CD14-positive monocyte (primary cell): ENCODE results near the gene ZNF528. TPM values are rescaled to one million over a fixed set of nuclear protein-coding genes. Genes with fewer than 3 reads are reported as not detected.

Experiments used
- DNase-seq, 3 donors: peaks; one replicate each; pipeline ENCODE4 v3.0.0-alpha.2; 2011 to 2022
- H2AFZ ChIP-seq: 2 replicates; pipeline ENCODE4 v1.6.0; 2012; ENCODE audit warnings: mild to moderate bottlenecking, low read depth, low read length, inconsistent platforms; ENCODE audit not compliant: insufficient read depth, poor library complexity, severe bottlenecking
- H3K27ac ChIP-seq, 2 donors: 1 replicate in 1 of 2; 2 replicates in 1 of 2; pipeline ENCODE4 v1.5.1; 2012 to 2013; ENCODE audit warnings: low read length in 2 of 2, control low read depth in 1 of 2, inconsistent platforms in 1 of 2, low read depth in 1 of 2, mild to moderate bottlenecking in 1 of 2
- H3K27me3 ChIP-seq, 2 donors: one replicate each; pipeline versions ENCODE4 v1.6.0 to v1.6.1; 2011 to 2013; ENCODE audit warnings: low read length in 2 of 2; ENCODE audit not compliant: control insufficient read depth in 2 of 2, insufficient read depth in 2 of 2
- H3K36me3 ChIP-seq, 2 donors: replicated peaks in 1 of 2; 1 replicate in 1 of 2; 2 replicates in 1 of 2; pipeline versions ENCODE4 v1.5.1 to v1.6.1; 2012 to 2013; ENCODE audit warnings: low read length in 2 of 2, control low read depth in 1 of 2, inconsistent platforms in 1 of 2, mild to moderate bottlenecking in 1 of 2; ENCODE audit not compliant: insufficient read depth in 2 of 2, control insufficient read depth in 1 of 2
- H3K4me1 ChIP-seq, 2 donors: 1 replicate in 1 of 2; 2 replicates in 1 of 2; pipeline versions ENCODE4 v1.5.1 to v1.6.1; 2012 to 2013; ENCODE audit warnings: low read length in 2 of 2, control low read depth in 1 of 2, inconsistent platforms in 1 of 2, mild to moderate bottlenecking in 1 of 2, moderate library complexity in 1 of 2; ENCODE audit not compliant: insufficient read depth in 2 of 2, control insufficient read depth in 1 of 2
- H3K4me2 ChIP-seq: replicated peaks from 2 replicates; pipeline ENCODE3; 2012; ENCODE audit warnings: low read length, moderate library complexity, mild to moderate bottlenecking; ENCODE audit not compliant: poor library complexity, severe bottlenecking; ENCODE audit errors: extremely low read depth
- H3K4me3 ChIP-seq, 3 experiments: fragments of 200-600 bp in 1 of 3; sonication (generic) in 1 of 3; replicated peaks in 1 of 3; 1 replicate in 2 of 3; 2 replicates in 1 of 3; pipeline ENCODE4 v1.5.1; 2011 to 2013; ENCODE audit warnings: low read length in 3 of 3, mild to moderate bottlenecking in 3 of 3, control low read depth in 2 of 3, low read depth in 2 of 3, inconsistent platforms in 1 of 3, moderate library complexity in 1 of 3
- H3K79me2 ChIP-seq: 2 replicates; pipeline ENCODE4 v1.6.0; 2012; ENCODE audit warnings: mild to moderate bottlenecking, control low read depth, inconsistent platforms, low read length, moderate library complexity; ENCODE audit not compliant: insufficient read depth
- H3K9ac ChIP-seq: 2 replicates; pipeline ENCODE4 v1.6.0; 2017; ENCODE audit warnings: low read length, mild to moderate bottlenecking; ENCODE audit not compliant: insufficient read depth, poor library complexity, severe bottlenecking
- H3K9me3 ChIP-seq, 2 donors: replicated peaks in 1 of 2; 1 replicate in 1 of 2; 2 replicates in 1 of 2; pipeline versions ENCODE4 v1.5.1 to v1.6.1; 2012 to 2013; ENCODE audit warnings: low read length in 2 of 2, control low read depth in 1 of 2; ENCODE audit not compliant: control insufficient read depth in 1 of 2, insufficient read depth in 1 of 2
- H4K20me1 ChIP-seq: 2 replicates; pipeline ENCODE4 v1.6.0; 2012; ENCODE audit warnings: mild to moderate bottlenecking, low read length, control low read depth, moderate library complexity; ENCODE audit not compliant: insufficient read depth
- H3K27ac Mint-ChIP-seq, 7 donors: one replicate each; pipeline ENCODE4 v1.8.0; 2020; ENCODE audit warnings: mild to moderate bottlenecking in 7 of 7, mixed read lengths in 7 of 7, moderate library complexity in 6 of 7, inconsistent platforms in 2 of 7
- H3K27me3 Mint-ChIP-seq, 3 donors: one replicate each; pipeline ENCODE4 v1.8.0; 2021 to 2022; ENCODE audit warnings: low read depth in 3 of 3, mild to moderate bottlenecking in 3 of 3, mixed read lengths in 3 of 3, moderate library complexity in 3 of 3, inconsistent platforms in 1 of 3
- H3K36me3 Mint-ChIP-seq, 2 donors: one replicate each; pipeline ENCODE4 v1.8.0; 2020; ENCODE audit warnings: mixed read lengths in 2 of 2, inconsistent platforms in 1 of 2, mild to moderate bottlenecking in 1 of 2
- H3K4me1 Mint-ChIP-seq: one replicate; pipeline ENCODE4 v1.8.0; 2020; ENCODE audit warnings: mild to moderate bottlenecking, mixed read lengths
- H3K4me3 Mint-ChIP-seq, 2 donors: one replicate each; pipeline ENCODE4 v1.8.0; 2020; ENCODE audit warnings: mild to moderate bottlenecking in 2 of 2, mixed read lengths in 2 of 2, moderate library complexity in 1 of 2
- H3K9me3 Mint-ChIP-seq, 7 donors: one replicate each; pipeline ENCODE4 v1.8.0; 2020 to 2022; ENCODE audit warnings: mixed read lengths in 7 of 7, mild to moderate bottlenecking in 6 of 7, moderate library complexity in 6 of 7, inconsistent platforms in 2 of 7
- WGBS: methylation state at CpG from one replicate; pipeline ENCODE4 v1.1.5; 2013; ENCODE audit warnings: missing lambda C conversion rate; ENCODE audit not compliant: insufficient coverage; 5-methylcytosine and 5-hydroxymethylcytosine counted together
- intact Hi-C, 2 donors: fragments of 100-400 bp; cut with micrococcal nuclease; formaldehyde crosslinking; loops; one replicate each; pipeline versions ENCODE4 v1.15.0 to v1.15.1; 2023
- polyA plus RNA-seq, 3 donors: library from polyadenylated mRNA; depleted of rRNA in 1 of 3; unstranded in 2 of 3; stranded (reverse) in 1 of 3; fragments of 300-500 nt in 2 of 3; fragments of >200 nt in 1 of 3; fragmentation: Illumina TruSeq in 2 of 3; gene quantifications; 1 replicate in 2 of 3; 2 replicates in 1 of 3; pipeline ENCODE4 v1.2.3, GENCODE V29; 2012 to 2021
- TF ChIP-seq, protein P1 (sequence below): fragments of 200-600 bp; IDR thresholded peaks from one replicate; pipeline ENCODE4 v1.8.0; 2022; ENCODE audit warnings: antibody characterized with exemption, mild to moderate bottlenecking

Gene ZNF528
- polyA plus RNA-seq, 3 donors = 0.67 to 4.8 (median 0.86) TPM

DNA sequence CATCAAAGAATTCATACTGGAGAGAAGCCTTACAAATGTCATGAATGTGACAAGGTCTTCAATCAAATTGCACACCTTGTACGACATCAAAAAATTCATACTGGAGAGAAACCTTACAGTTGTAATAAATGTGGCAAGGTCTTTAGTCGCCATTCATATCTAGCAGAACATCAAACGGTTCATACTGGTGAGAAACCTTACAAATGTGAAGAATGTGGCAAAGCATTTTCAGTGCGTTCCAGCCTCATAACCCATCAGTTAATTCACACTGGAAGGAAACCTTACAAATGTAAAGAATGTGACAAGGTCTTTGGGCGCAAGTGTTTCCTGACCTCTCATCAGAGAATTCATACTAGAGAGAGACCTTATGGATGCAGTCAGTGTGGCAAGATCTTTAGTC lies 18.1 kb downstream of the ZNF528 start:
- H3K27me3 ChIP-seq = no peaks in the 10 kb centered on the region
- no peaks in the 10 kb centered on the region for H3K4me1 ChIP-seq
- H2AFZ ChIP-seq = no peak overlapping the region
- H3K27ac ChIP-seq = no peak overlapping the region
- Mint-ChIP-seq H3K4me3 (no peak overlapping the region), H3K36me3 (peaks cover 3 to 9% of the 10 kb centered on the region in 2 donors), H3K27ac (no peak overlapping the region), H3K9me3 (peaks cover 43 to 93% (median 89%) of the 10 kb centered on the region in 7 donors), H3K4me1 (no peaks in the 10 kb centered on the region), H3K27me3 (no peaks in the 10 kb centered on the region)
- TF ChIP-seq, protein P1, sequence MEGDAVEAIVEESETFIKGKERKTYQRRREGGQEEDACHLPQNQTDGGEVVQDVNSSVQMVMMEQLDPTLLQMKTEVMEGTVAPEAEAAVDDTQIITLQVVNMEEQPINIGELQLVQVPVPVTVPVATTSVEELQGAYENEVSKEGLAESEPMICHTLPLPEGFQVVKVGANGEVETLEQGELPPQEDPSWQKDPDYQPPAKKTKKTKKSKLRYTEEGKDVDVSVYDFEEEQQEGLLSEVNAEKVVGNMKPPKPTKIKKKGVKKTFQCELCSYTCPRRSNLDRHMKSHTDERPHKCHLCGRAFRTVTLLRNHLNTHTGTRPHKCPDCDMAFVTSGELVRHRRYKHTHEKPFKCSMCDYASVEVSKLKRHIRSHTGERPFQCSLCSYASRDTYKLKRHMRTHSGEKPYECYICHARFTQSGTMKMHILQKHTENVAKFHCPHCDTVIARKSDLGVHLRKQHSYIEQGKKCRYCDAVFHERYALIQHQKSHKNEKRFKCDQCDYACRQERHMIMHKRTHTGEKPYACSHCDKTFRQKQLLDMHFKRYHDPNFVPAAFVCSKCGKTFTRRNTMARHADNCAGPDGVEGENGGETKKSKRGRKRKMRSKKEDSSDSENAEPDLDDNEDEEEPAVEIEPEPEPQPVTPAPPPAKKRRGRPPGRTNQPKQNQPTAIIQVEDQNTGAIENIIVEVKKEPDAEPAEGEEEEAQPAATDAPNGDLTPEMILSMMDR = no peak
- H3K4me3 ChIP-seq = peak overlapping the region in 1 of 3 experiments; percentile 23
- DNase-seq = no peak
- intact Hi-C loops = no loop called here
- no peaks in the 10 kb centered on the region for H4K20me1 ChIP-seq
- peaks cover 71 to 100% of the 10 kb centered on the region in 2 donors for H3K9me3 ChIP-seq
- H3K4me2 ChIP-seq = no peak overlapping the region
- H3K79me2 ChIP-seq = no peaks in the 10 kb centered on the region
- WGBS = 83% methylated on average over 1 of the region's 5 CpGs
- H3K36me3 ChIP-seq = peaks cover 0 to 21% of the 10 kb centered on the region in 2 donors
- no peak overlapping the region for H3K9ac ChIP-seq

DNA sequence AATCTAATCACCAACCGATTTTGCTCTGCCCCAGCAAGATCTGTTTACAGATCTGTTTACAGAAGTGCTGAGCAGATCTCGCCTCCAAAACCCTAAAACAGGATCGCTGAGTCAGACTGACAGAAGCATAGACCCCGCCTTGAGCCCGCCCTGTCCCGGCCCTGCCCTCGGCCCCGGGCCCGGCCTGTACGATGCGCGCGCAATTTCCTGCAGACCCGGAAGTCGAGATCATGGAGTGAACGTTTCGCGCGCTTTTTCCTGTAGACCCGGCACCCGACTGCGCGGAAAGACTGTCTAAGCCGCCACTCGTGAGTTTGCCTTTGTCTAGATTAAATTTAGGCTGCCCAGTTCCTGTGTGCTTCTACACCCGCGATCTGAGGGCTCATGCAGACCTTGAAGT lies 31.3 kb downstream of the ZNF528 start, which contains the start of gene ZNF534:
Gene ZNF534, plus strand, starts transcription at position 212 of the 400 bp plus-strand sequence. CDS start 2,327 bp downstream, outside the sequence.
- Histone ChIP-seq H3K4me3 (no peak within 1 kb of the TSS), H4K20me1 (no peaks in the 10 kb centered on the region), H3K27ac (no peak within 1 kb of the TSS), H3K9ac (no peak within 1 kb of the TSS), H2AFZ (no peak within 1 kb of the TSS), H3K79me2 (no peaks in the 10 kb centered on the region), H3K4me1 (no peaks in the 10 kb centered on the region), H3K27me3 (no peaks in the 10 kb centered on the region), H3K4me2 (no peak within 1 kb of the TSS), H3K36me3 (no peaks in the 10 kb centered on the region), H3K9me3 (peaks cover 88 to 89% of the 10 kb centered on the region in 2 donors)
- no peaks in the 10 kb centered on the region for H3K4me1 Mint-ChIP-seq
- H3K9me3 Mint-ChIP-seq = peaks cover 46 to 95% (median 90%) of the 10 kb centered on the region in 7 donors
- TF ChIP-seq, protein P1 = no peak
- no peak within 1 kb of the TSS for H3K27ac Mint-ChIP-seq
- 69% methylated on average over 26 of the region's 27 CpGs for WGBS
- DNase-seq = no peak
- no peaks in the 10 kb centered on the region for H3K36me3 Mint-ChIP-seq
- H3K27me3 Mint-ChIP-seq = peaks cover 0 to 2% (median 0%) of the 10 kb centered on the region in 3 donors
- intact Hi-C loops = no loop called here
- no peak within 1 kb of the TSS for H3K4me3 Mint-ChIP-seq
